Measurements from ENCODE around the gene SPRED2.

- no peak for TF ChIP-seq CTCF (conservative IDR thresholded peaks at IDR 0.05 in 1 of 2, IDR thresholded peaks at IDR 0.05 in 1 of 2; ENCODE audit: extremely low read depth in 1 of 2, insufficient read depth in 1 of 2, low read depth in 1 of 2, low read length in 2 of 2)
- no peak for TF ChIP-seq EZH2 (IDR thresholded peaks at IDR 0.05; ENCODE audit: borderline replicate concordance, low read length)
Measured at GRCh38 chr2:65395621-65396347, 36.6 kb downstream of the SPRED2 start.
